ENCODE measurements around the gene MARK2. TPM values are rescaled to one million over a fixed set of nuclear protein-coding genes. Genes with fewer than 3 reads are reported as not detected.
A peak's percentile ranks its signal among the peaks of the same experiment; 100 is the strongest.

The MARK2 gene
- total RNA-seq, 1 donor from 2014 or later = 59.1 TPM

- H3K27me3 Mint-ChIP-seq = no peaks in the 10 kb centered on the region
- H3K4me3 Mint-ChIP-seq (ENCODE audit: low read depth) = peak overlapping the region; percentile 85
- H3K4me1 Mint-ChIP-seq (ENCODE audit: low read depth) = peaks cover 12% of the 10 kb centered on the region
- peak; percentile 76 for DNase-seq (ENCODE audit: low spot score, unreplicated experiment)
- TF ChIP-seq CTCF (IDR thresholded peaks at IDR 0.05; ENCODE audit: unreplicated experiment) = peak; percentile 73
- peaks cover 2% of the 10 kb centered on the region for H3K36me3 Mint-ChIP-seq (ENCODE audit: insufficient read depth)
- H3K27ac Mint-ChIP-seq = peak overlapping the region; percentile 93
- H3K9me3 Mint-ChIP-seq (ENCODE audit: low read depth) = no peaks in the 10 kb centered on the region
These were observed 77.3 kb downstream of the MARK2 start for GRCh38 chr11:63915961-63916836.

GRCh38 chr11:63916837-63917691, 78.2 kb downstream of the MARK2 start, which contains the start of gene RCOR2:
Gene RCOR2, minus strand, starts transcription at chr11:63917164. Its CDS starts 708 bp downstream, at chr11:63916456.
- Mint-ChIP-seq H3K27ac (peak within 1 kb of the TSS; percentile 93), H3K36me3 (ENCODE audit: insufficient read depth) (peaks cover 2% of the 10 kb centered on the region), H3K9me3 (ENCODE audit: low read depth) (no peaks in the 10 kb centered on the region), H3K27me3 (no peaks in the 10 kb centered on the region), H3K4me1 (ENCODE audit: low read depth) (peaks cover 12% of the 10 kb centered on the region), H3K4me3 (ENCODE audit: low read depth) (peak within 1 kb of the TSS; percentile 85)
- DNase-seq (ENCODE audit: low spot score, unreplicated experiment) = peak; percentile 74
- no peak for TF ChIP-seq CTCF (IDR thresholded peaks at IDR 0.05; ENCODE audit: unreplicated experiment)

- DNase-seq (ENCODE audit: low spot score, unreplicated experiment) = no peak
- H3K27ac Mint-ChIP-seq = peak overlapping the region; percentile 88
- peaks cover 12% of the 10 kb centered on the region for H3K4me1 Mint-ChIP-seq (ENCODE audit: low read depth)
- H3K27me3 Mint-ChIP-seq = peaks cover under 1% of the 10 kb centered on the region
- peaks cover 2% of the 10 kb centered on the region for H3K36me3 Mint-ChIP-seq (ENCODE audit: insufficient read depth)
- no peak for TF ChIP-seq CTCF (IDR thresholded peaks at IDR 0.05; ENCODE audit: unreplicated experiment)
- H3K4me3 Mint-ChIP-seq (ENCODE audit: low read depth) = peak overlapping the region; percentile 67
- no peaks in the 10 kb centered on the region for H3K9me3 Mint-ChIP-seq (ENCODE audit: low read depth)
These were observed 79.0 kb downstream of the MARK2 start for GRCh38 chr11:63917692-63918506.

GRCh38 chr11:63918507-63919191, 79.7 kb downstream of the MARK2 start:
- peaks cover 7% of the 10 kb centered on the region for H3K27me3 Mint-ChIP-seq
- no peak for DNase-seq (ENCODE audit: low spot score, unreplicated experiment)
- H3K27ac Mint-ChIP-seq = peak overlapping the region; percentile 87
- no peaks in the 10 kb centered on the region for H3K9me3 Mint-ChIP-seq (ENCODE audit: low read depth)
- TF ChIP-seq CTCF (IDR thresholded peaks at IDR 0.05; ENCODE audit: unreplicated experiment) = no peak
- peak overlapping the region; percentile 59 for H3K4me3 Mint-ChIP-seq (ENCODE audit: low read depth)
- H3K4me1 Mint-ChIP-seq (ENCODE audit: low read depth) = peaks cover 12% of the 10 kb centered on the region
- H3K36me3 Mint-ChIP-seq (ENCODE audit: insufficient read depth) = peaks cover under 1% of the 10 kb centered on the region
